NB4 (cell line): ENCODE measurements around the gene TTC34.

ENCODE experiments used
- DNase-seq: peaks from one replicate; pipeline ENCODE4 v3.0.0; 2010; ENCODE audit warnings: low read depth
- H3K4me3 ChIP-seq: one replicate; pipeline ENCODE4 v1.5.1; 2011; ENCODE audit warnings: mild to moderate bottlenecking, low read depth, low read length, moderate library complexity
- MYC ChIP-seq: IDR thresholded peaks from 2 replicates; pipeline ENCODE4 v1.6.1; 2011; ENCODE audit warnings: low read depth, low read length
- POLR2A ChIP-seq: IDR thresholded peaks from 2 replicates; pipeline ENCODE4 v1.6.1; 2011; ENCODE audit warnings: mild to moderate bottlenecking; ENCODE audit not compliant: insufficient read length; ENCODE audit errors: extremely low read depth
- TF ChIP-seq, protein P1 (sequence below): IDR thresholded peaks from one replicate; pipeline ENCODE4 v1.5.1; 2012; ENCODE audit warnings: low read depth, low read length
- TF ChIP-seq, protein P2 (sequence below): IDR thresholded peaks from 2 replicates; pipeline ENCODE4 v1.6.1; 2011; ENCODE audit warnings: low read depth, low read length

TTC34 gene

DNA sequence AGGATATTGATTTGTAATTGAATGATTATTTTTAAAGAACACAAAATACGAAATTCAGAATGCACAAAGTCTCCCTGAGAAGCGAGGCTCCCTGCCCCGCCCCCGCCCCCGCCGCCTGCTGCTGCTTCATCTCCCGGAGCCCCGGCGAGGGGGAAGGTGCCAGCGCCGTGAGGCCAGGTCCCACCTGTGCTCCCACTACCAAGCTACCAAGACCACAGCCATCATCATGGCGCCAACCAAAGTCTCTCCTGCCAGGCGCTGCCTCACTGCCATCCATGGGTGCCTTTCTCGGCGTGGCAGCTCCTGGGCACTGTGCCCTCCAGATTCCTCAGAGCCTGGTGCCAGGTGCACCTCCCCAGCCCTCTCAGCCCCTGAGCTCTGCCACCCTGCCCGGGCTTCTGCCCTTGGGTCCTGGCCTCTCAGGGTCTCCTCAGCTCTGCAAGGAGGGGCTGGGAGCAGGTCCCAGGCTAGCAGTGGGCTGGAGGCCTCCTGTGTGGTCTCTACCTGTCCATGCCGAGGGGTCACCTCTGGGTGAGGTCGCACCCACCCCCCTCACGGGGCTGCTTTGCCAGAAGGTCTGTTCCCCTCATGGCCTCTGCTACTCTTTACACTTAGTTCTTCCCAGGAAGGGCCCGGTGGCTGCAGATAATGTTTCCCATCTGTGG is 29.4 kb upstream of the TTC34 start:
- H3K4me3 ChIP-seq: no peak overlapping the region
- TF ChIP-seq POLR2A: no peak
- TF ChIP-seq, protein P1, sequence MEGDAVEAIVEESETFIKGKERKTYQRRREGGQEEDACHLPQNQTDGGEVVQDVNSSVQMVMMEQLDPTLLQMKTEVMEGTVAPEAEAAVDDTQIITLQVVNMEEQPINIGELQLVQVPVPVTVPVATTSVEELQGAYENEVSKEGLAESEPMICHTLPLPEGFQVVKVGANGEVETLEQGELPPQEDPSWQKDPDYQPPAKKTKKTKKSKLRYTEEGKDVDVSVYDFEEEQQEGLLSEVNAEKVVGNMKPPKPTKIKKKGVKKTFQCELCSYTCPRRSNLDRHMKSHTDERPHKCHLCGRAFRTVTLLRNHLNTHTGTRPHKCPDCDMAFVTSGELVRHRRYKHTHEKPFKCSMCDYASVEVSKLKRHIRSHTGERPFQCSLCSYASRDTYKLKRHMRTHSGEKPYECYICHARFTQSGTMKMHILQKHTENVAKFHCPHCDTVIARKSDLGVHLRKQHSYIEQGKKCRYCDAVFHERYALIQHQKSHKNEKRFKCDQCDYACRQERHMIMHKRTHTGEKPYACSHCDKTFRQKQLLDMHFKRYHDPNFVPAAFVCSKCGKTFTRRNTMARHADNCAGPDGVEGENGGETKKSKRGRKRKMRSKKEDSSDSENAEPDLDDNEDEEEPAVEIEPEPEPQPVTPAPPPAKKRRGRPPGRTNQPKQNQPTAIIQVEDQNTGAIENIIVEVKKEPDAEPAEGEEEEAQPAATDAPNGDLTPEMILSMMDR: no peak
- TF ChIP-seq, protein P2, sequence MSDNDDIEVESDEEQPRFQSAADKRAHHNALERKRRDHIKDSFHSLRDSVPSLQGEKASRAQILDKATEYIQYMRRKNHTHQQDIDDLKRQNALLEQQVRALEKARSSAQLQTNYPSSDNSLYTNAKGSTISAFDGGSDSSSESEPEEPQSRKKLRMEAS: no peak
- no peak for TF ChIP-seq MYC
- no peak for DNase-seq

DNA sequence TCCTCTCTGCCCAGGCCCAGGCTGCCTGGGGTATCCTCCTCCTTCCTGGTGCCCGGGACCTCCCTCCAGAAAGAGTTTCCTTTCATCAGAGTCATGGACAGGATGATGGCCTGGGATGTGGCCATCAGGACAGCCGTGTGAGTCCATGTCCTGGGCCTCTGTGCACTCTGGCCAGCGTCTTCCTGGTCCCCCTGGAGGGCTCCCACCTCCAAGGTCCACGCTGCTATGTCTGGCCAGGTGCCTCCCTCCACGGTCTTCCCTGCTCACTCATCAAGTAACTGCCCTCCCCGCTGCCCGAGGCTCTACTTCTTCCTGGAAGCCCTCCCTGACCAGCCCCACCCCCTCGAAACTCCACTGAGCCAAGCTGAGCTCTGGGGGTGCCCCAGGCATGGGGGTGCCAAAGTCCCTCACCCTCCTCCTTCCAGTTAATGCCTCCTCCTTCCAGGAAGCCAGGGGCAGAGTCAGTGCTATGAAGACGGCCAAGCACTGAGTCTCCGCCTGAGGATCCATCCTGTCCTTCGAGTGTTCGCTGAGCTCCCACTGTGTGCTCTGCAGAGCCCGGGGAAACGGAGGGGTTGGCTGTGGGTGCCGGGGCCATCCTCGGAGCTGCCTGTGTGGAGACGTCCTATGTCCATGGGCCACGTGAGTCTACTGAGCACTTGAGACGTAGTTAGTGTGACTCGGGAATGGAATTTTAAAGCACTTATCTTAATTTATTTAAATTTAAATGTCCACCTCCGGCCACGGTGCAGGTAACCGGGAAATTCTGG is 28.5 kb upstream of the TTC34 start:
- no peak for DNase-seq
- H3K4me3 ChIP-seq: no peak overlapping the region
- TF ChIP-seq, protein P1: no peak
- TF ChIP-seq POLR2A (no peak), MYC (no peak)
- TF ChIP-seq, protein P2: no peak

DNA sequence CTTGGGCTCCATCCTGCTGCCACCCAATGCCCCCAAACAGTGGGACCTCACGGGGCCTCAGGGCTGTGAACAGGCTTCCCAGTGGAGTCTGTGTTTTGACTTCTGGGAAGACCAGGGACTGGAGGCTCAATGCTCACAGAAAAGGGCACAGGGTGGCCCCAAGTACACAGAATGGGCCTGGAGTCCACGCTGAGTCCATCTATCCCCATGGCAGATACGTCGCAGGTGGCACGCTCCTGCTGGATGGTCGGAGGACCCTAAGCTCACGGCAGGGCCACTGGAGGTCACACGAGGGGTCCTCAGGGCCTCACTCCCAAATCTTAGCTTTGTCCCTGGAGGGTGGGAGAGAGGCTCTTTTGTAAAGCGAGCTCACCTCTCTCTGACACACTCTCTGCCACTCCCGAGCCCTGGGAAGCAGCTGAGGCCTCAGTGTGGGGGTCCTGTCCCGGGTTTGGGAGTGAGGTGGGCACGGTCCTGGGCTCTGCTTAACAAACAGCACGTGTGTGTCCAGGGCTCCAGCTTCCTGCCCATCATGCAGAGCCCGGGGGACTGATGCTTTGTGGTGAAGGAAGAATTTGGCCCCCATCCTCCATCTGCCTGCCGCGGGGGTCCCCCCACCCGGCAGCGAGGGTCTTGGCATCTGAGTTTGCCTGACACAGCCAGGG is 27.2 kb upstream of the TTC34 start:
- TF ChIP-seq MYC (no peak), POLR2A (no peak)
- TF ChIP-seq, protein P2: no peak
- TF ChIP-seq, protein P1: no peak
- no peak for DNase-seq
- no peak overlapping the region for H3K4me3 ChIP-seq

DNA sequence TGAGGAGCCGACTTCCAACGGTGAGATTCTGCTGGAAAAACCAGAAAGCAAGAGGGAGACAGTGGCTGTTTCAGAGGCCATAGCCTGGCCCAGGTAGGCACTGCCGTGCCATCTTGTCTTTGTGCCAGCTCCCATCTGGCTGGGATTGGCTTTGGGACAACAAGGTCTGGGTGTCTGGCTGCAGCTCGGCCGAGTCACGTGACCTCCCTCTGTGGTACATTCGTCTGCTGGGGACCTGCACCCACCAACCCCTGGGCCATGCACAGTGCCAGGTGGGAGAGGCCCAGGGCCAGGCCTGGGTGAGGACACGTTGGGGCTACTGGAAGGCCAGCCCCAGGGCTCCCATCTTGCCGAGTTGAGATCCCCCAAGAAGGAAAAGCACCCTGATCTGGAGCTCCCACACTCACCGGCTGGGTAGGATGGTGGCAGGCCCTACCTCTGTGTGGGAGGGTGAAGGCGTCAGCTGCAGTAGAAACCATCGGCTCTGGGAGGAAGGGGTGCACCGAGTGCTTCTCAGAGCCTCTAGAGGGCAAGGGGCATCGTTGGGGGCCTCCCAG is 25.3 kb upstream of the TTC34 start:
- DNase-seq: no peak
- TF ChIP-seq POLR2A: no peak
- no peak for TF ChIP-seq MYC
- TF ChIP-seq, protein P1: no peak
- TF ChIP-seq, protein P2: no peak
- H3K4me3 ChIP-seq: no peak overlapping the region

DNA sequence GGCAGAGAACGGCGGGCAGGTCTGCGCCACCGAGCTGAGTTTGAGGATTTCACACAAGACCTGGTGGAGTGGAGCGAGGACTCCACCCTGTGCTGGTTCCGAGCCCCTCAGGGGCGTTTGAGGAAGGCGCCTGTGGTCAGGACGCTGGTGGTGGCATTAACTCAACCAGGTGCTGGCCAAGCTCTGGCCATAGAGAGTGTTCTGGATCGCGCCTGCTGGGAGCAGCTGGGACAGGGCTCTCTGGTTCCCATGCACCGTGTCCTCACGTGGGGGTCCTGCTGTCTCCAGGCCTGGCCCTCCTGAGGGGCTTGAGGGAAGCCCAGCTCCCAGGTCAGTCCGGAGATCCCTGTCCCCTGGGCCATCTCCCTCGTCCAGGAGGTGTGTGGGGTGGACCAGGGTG is 24.8 kb upstream of the TTC34 start:
- TF ChIP-seq, protein P1: no peak
- TF ChIP-seq, protein P2: no peak
- no peak for TF ChIP-seq POLR2A
- TF ChIP-seq MYC: no peak
- H3K4me3 ChIP-seq: no peak overlapping the region
- no peak for DNase-seq
